Colon (tissue), 2 donors: Measurements from ENCODE around the gene COMMD9.
"Not testable (repeated sequence)": the region's sequence is repeated elsewhere in the genome, so short reads cannot be mapped to it uniquely, and the experiment has no call there.

ENCODE experiments used
- FAIRE-seq: peaks from 2 replicates; lab custom pipeline; 2012; peaks lifted over from hg19 to GRCh38; lab: Jason Lieb, UNC
- donor health status: control.
- donor health status: control.

COMMD9 gene

GRCh38 chr11:36289226-36289852 lies at the start of gene COMMD9:
COMMD9 (minus strand) TSS chr11:36289424; CDS start chr11:36289412, 12 bp downstream.
- FAIRE-seq: no peak

GRCh38 chr11:36333897-36334296 lies 44.7 kb upstream of the COMMD9 start:
- FAIRE-seq: no peak

- no peak for FAIRE-seq
Observed at GRCh38 chr11:36333468-36333867, 44.2 kb upstream of the COMMD9 start.

GRCh38 chr11:36330411-36330810 lies 41.2 kb upstream of the COMMD9 start:
- no peak for FAIRE-seq

GRCh38 chr11:36328966-36329673 lies 39.9 kb upstream of the COMMD9 start:
- FAIRE-seq: no peak

- no peak for FAIRE-seq
Observed at GRCh38 chr11:36326524-36327419, 37.5 kb upstream of the COMMD9 start.

GRCh38 chr11:36325403-36325802 lies 36.2 kb upstream of the COMMD9 start:
- not testable (repeated sequence) for FAIRE-seq

GRCh38 chr11:36324956-36325355 lies 35.7 kb upstream of the COMMD9 start:
- FAIRE-seq: not testable (repeated sequence)

- peak; percentile 80 for FAIRE-seq
Observed at GRCh38 chr11:36317992-36318391, 28.8 kb upstream of the COMMD9 start.

GRCh38 chr11:36316049-36316448 lies 26.8 kb upstream of the COMMD9 start:
- no peak for FAIRE-seq

- no peak for FAIRE-seq
Observed at GRCh38 chr11:36314434-36314767, 25.2 kb upstream of the COMMD9 start.

GRCh38 chr11:36313750-36314433 lies 24.7 kb upstream of the COMMD9 start:
- no peak for FAIRE-seq

- no peak for FAIRE-seq
Observed at GRCh38 chr11:36312611-36313472, 23.6 kb upstream of the COMMD9 start.

- FAIRE-seq: no peak
Observed at GRCh38 chr11:36311926-36312595, 22.8 kb upstream of the COMMD9 start.

GRCh38 chr11:36309779-36310178 lies 20.6 kb upstream of the COMMD9 start:
- no peak for FAIRE-seq

GRCh38 chr11:36308577-36308976 lies 19.4 kb upstream of the COMMD9 start:
- no peak for FAIRE-seq

GRCh38 chr11:36306888-36307287 lies 17.7 kb upstream of the COMMD9 start:
- no peak for FAIRE-seq

GRCh38 chr11:36305047-36305446 lies 15.8 kb upstream of the COMMD9 start:
- no peak for FAIRE-seq

- FAIRE-seq: no peak
Observed at GRCh38 chr11:36304351-36304750, 15.1 kb upstream of the COMMD9 start.

GRCh38 chr11:36300650-36301049 lies 11.4 kb upstream of the COMMD9 start:
- FAIRE-seq: no peak
